Measurements from ENCODE around the gene STAG1.

GRCh38 chr3:136644212-136644611 lies 108.0 kb downstream of the STAG1 start:
- TF ChIP-seq CTCF (conservative IDR thresholded peaks at IDR 0.05 in 1 of 2, IDR thresholded peaks at IDR 0.05 in 1 of 2; ENCODE audit: extremely low read depth in 1 of 2, insufficient read depth in 1 of 2, low read depth in 1 of 2, low read length in 2 of 2) (no peak), EZH2 (IDR thresholded peaks at IDR 0.05; ENCODE audit: borderline replicate concordance, low read length) (no peak)

Measured in mammary epithelial cell (primary cell).